IMR-90 (cell line): ENCODE data around the gene OPCML. TPM values are rescaled to one million over a fixed set of nuclear protein-coding genes. Genes with fewer than 3 reads are reported as not detected.

Experiments
- ATAC-seq: fragments of 200-7000 bp; cut with Tn5 transposase; 2 replicates; pipeline ENCODE4 v1.9.1; 2020; ENCODE audit warnings: low read depth, mild to moderate bottlenecking, moderate library complexity
- BruUV-seq: library from RNA; stranded (reverse); fragments of 400-500 nt; replicated peaks from 2 replicates; lab custom pipeline; 2021; lab: Mats Ljungman, UMichigan
- CTCF ChIA-PET: fragments of 300-600 bp; formaldehyde crosslinking; extraction: SDS; loops from one replicate; lab custom pipeline; 2021; ENCODE audit warnings: antibody characterized with exemption; lab: Yijun Ruan, JAX
- POLR2A ChIA-PET: fragments of 300-600 bp; sonication (Branson Sonifier 250); formaldehyde crosslinking; loops from one replicate; lab custom pipeline; 2022; ENCODE audit warnings: antibody characterized with exemption; ENCODE audit not compliant: unreplicated experiment; lab: Charles Lee
- DNase-seq: peaks from one replicate; pipeline ENCODE4 v3.0.0; 2013
- H2AFZ ChIP-seq: replicated peaks from 2 replicates; pipeline ENCODE3; 2013; ENCODE audit warnings: low read length, mild to moderate bottlenecking; ENCODE audit not compliant: poor library complexity
- H2AK5ac ChIP-seq: 2 replicates; pipeline ENCODE4 v1.6.1; 2013; ENCODE audit warnings: low read depth, low read length, inconsistent platforms
- H2AK9ac ChIP-seq: replicated peaks from 2 replicates; pipeline ENCODE3; 2013; ENCODE audit warnings: mild to moderate bottlenecking, low read depth, low read length, moderate library complexity; ENCODE audit not compliant: poor library complexity
- H2BK120ac ChIP-seq: 2 replicates; pipeline ENCODE4 v1.6.1; 2013; ENCODE audit warnings: low read depth, low read length, inconsistent platforms
- H2BK15ac ChIP-seq: 3 replicates; pipeline ENCODE4 v1.6.1; 2013; ENCODE audit warnings: low read depth, low read length, inconsistent platforms
- H2BK20ac ChIP-seq: 2 replicates; pipeline ENCODE4 v1.6.1; 2013; ENCODE audit warnings: low read depth, mild to moderate bottlenecking, inconsistent platforms, low read length, moderate library complexity
- H2BK5ac ChIP-seq: 2 replicates; pipeline ENCODE4 v1.6.1; 2013; ENCODE audit warnings: mild to moderate bottlenecking, low read depth, low read length, inconsistent platforms; ENCODE audit not compliant: poor library complexity, severe bottlenecking
- H3K14ac ChIP-seq: replicated peaks from 2 replicates; pipeline ENCODE4 v1.6.1; 2013; ENCODE audit warnings: low read depth, low read length, inconsistent platforms
- H3K18ac ChIP-seq: 2 replicates; pipeline ENCODE4 v1.6.1; 2013; ENCODE audit warnings: low read depth, low read length, control low read depth
- H3K23ac ChIP-seq: 2 replicates; pipeline ENCODE4 v1.6.1; 2013; ENCODE audit warnings: low read depth, low read length, inconsistent platforms
- H3K27ac ChIP-seq: 2 replicates; pipeline ENCODE4 v1.5.1; 2013; ENCODE audit warnings: mild to moderate bottlenecking, control low read depth, low read length; ENCODE audit not compliant: insufficient read depth
- H3K27me3 ChIP-seq: 2 replicates; pipeline ENCODE4 v1.6.1; 2013; ENCODE audit warnings: low read length; ENCODE audit not compliant: control insufficient read depth, insufficient read depth
- H3K36me3 ChIP-seq: 2 replicates; pipeline ENCODE4 v1.6.1; 2013; ENCODE audit warnings: low read length, mixed read lengths; ENCODE audit not compliant: control insufficient read depth, insufficient read depth
- H3K4ac ChIP-seq: 2 replicates; pipeline ENCODE4 v1.6.1; 2013; ENCODE audit warnings: low read depth, low read length, inconsistent platforms
- H3K4me1 ChIP-seq: 2 replicates; pipeline ENCODE4 v1.6.1; 2013; ENCODE audit warnings: low read length, mixed read lengths; ENCODE audit not compliant: control insufficient read depth, insufficient read depth
- H3K4me2 ChIP-seq: 2 replicates; pipeline ENCODE4 v1.6.1; 2013; ENCODE audit warnings: low read depth, mild to moderate bottlenecking, control low read depth, low read length, moderate library complexity
- H3K4me3 ChIP-seq: 2 replicates; pipeline ENCODE4 v1.5.1; 2013; ENCODE audit warnings: low read depth, mild to moderate bottlenecking, control low read depth, low read length, moderate library complexity; ENCODE audit not compliant: insufficient read depth
- H3K56ac ChIP-seq: 2 replicates; pipeline ENCODE4 v1.6.1; 2013; ENCODE audit warnings: low read length, inconsistent platforms; ENCODE audit not compliant: insufficient read depth; ENCODE audit errors: extremely low read depth
- H3K79me1 ChIP-seq, 2 experiments: 2 replicates each; pipeline ENCODE4 v1.6.1; 2013; ENCODE audit warnings: low read length in 2 of 2, inconsistent platforms in 1 of 2, low read depth in 1 of 2
- H3K9ac ChIP-seq: 2 replicates; pipeline ENCODE4 v1.6.1; 2013; ENCODE audit warnings: low read depth, low read length, control low read depth
- H3K9me1 ChIP-seq: 2 replicates; pipeline ENCODE4 v1.6.1; 2013; ENCODE audit warnings: low read length, inconsistent platforms; ENCODE audit not compliant: insufficient read depth
- H3K9me3 ChIP-seq: 2 replicates; pipeline ENCODE4 v1.6.1; 2013; ENCODE audit warnings: low read length; ENCODE audit not compliant: control insufficient read depth, insufficient read depth
- H4K20me1 ChIP-seq: 2 replicates; pipeline ENCODE4 v1.6.1; 2013; ENCODE audit warnings: low read length, inconsistent platforms; ENCODE audit not compliant: insufficient read depth
- H4K5ac ChIP-seq: 2 replicates; pipeline ENCODE4 v1.6.1; 2013; ENCODE audit warnings: mild to moderate bottlenecking, low read depth, low read length, control low read depth
- H4K8ac ChIP-seq, 2 experiments: 2 replicates each; pipeline ENCODE4 v1.6.1; 2013; ENCODE audit warnings: low read depth in 2 of 2, low read length in 2 of 2, control low read depth in 1 of 2, inconsistent platforms in 1 of 2
- H4K91ac ChIP-seq: 2 replicates; pipeline ENCODE4 v1.6.1; 2013; ENCODE audit warnings: low read depth, low read length, inconsistent platforms; ENCODE audit not compliant: insufficient read depth
- BHLHE40 ChIP-seq: fragments of 150-350 bp; IDR thresholded peaks from 2 replicates; pipeline ENCODE4 v1.6.1; 2016; ENCODE audit warnings: mild to moderate bottlenecking, low read depth, low read length
- ELK1 ChIP-seq: fragments of 150-350 bp; IDR thresholded peaks from 2 replicates; pipeline ENCODE4 v1.6.1; 2016; ENCODE audit warnings: low read depth, mild to moderate bottlenecking, low read length, moderate library complexity, borderline replicate concordance
- MAZ ChIP-seq: IDR thresholded peaks from 2 replicates; pipeline ENCODE4 v1.6.1; 2012; ENCODE audit warnings: low read depth, mild to moderate bottlenecking, low read length, improper control_type of control experiment, moderate library complexity, borderline replicate concordance
- NFE2L2 ChIP-seq: fragments of 150-350 bp; IDR thresholded peaks from 2 replicates; pipeline ENCODE4 v1.6.1; 2016; ENCODE audit warnings: low read depth, mild to moderate bottlenecking, low read length
- POLR2A ChIP-seq: IDR thresholded peaks from 2 replicates; pipeline ENCODE4 v1.6.1; 2012; ENCODE audit warnings: mild to moderate bottlenecking, low read depth, low read length
- RAD21 ChIP-seq: IDR thresholded peaks from 2 replicates; pipeline ENCODE4 v1.6.1; 2012; ENCODE audit warnings: low read length, improper control_type of control experiment
- RCOR1 ChIP-seq: IDR thresholded peaks from 2 replicates; pipeline ENCODE4 v1.6.1; 2012; ENCODE audit warnings: mild to moderate bottlenecking, low read length, improper control_type of control experiment; ENCODE audit not compliant: insufficient replicate concordance
- RFX5 ChIP-seq: IDR thresholded peaks from 2 replicates; pipeline ENCODE4 v1.8.0; 2012; ENCODE audit warnings: low read depth, mild to moderate bottlenecking, low read length, moderate library complexity
- WGBS, 2 experiments: methylation state at CpG; one replicate each; pipeline versions ENCODE4 v1.1.5 to v1.1.7; 2013; ENCODE audit warnings: missing lambda C conversion rate in 2 of 2; ENCODE audit not compliant: insufficient read length in 1 of 2; ENCODE audit errors: extremely low coverage in 2 of 2; 5-methylcytosine and 5-hydroxymethylcytosine counted together
- dilution Hi-C: fragments of 300-500 bp; cut with HindIII; formaldehyde crosslinking; loops from one replicate; pipeline ENCODE4 v1.14.3; 2018; ENCODE audit warnings: low sequenced_read_pairs; ENCODE audit not compliant: unreplicated experiment
- in situ Hi-C: fragments of 300-500 bp; cut with MboI; formaldehyde crosslinking; loops from 3 replicates; pipeline ENCODE4 v1.14.3; 2019; ENCODE audit warnings: low sequenced_read_pairs, inconsistent platforms, mixed read lengths
- intact Hi-C: fragments of 100-400 bp; cut with micrococcal nuclease; formaldehyde crosslinking; loops from 2 replicates; pipeline ENCODE4 v1.10.0; 2022
- polyA plus RNA-seq, 3 experiments: library from polyadenylated mRNA; depleted of rRNA; stranded (reverse); fragments of >200 nt; gene quantifications; 2 replicates each; pipeline ENCODE4 v1.2.3, GENCODE V29; 2012; ENCODE audit warnings: low replicate concordance in 1 of 3
- total RNA-seq: library from RNA; depleted of rRNA; stranded (reverse); fragments of >200 nt; gene quantifications from 2 replicates; pipeline ENCODE4 v1.2.3, GENCODE V29; 2012

Gene OPCML
- total and polyA plus RNA-seq, 2 of the 4 experiments (the other 2 are of a cell fraction), result under 0.01 to 2.6 TPM

GRCh38 chr11:133323354-133323753 lies 208.9 kb downstream of the OPCML start:
- no peak overlapping the region for H3K27ac ChIP-seq
- H4K5ac ChIP-seq, result no peak overlapping the region
- H3K36me3 ChIP-seq, result no peaks in the 10 kb centered on the region
- ATAC-seq (no peak), DNase-seq (no peak)
- no peak overlapping the region for H2BK20ac ChIP-seq
- no peak overlapping the region for H3K14ac ChIP-seq
- dilution Hi-C loops (no loop called here), in situ Hi-C loops (no loop called here), intact Hi-C loops (no loop called here)
- H4K20me1 ChIP-seq, result no peaks in the 10 kb centered on the region
- H3K4me2 ChIP-seq, result no peak overlapping the region
- H2BK15ac ChIP-seq, result no peak overlapping the region
- no peaks in the 10 kb centered on the region for H3K79me1 ChIP-seq
- ChIA-PET CTCF (no interaction called here), POLR2A (no interaction called here)
- H3K56ac ChIP-seq, result no peak overlapping the region
- H3K18ac ChIP-seq, result no peak overlapping the region
- no peak overlapping the region for H3K9ac ChIP-seq
- H2AK9ac ChIP-seq, result no peak overlapping the region
- no TSS peak for BruUV-seq
- no peak overlapping the region for H2AFZ ChIP-seq
- no peak overlapping the region for H3K4me3 ChIP-seq
- no peak overlapping the region for H2AK5ac ChIP-seq
- H4K91ac ChIP-seq, result no peak overlapping the region
- no peak for TF ChIP-seq BHLHE40
- TF ChIP-seq NFE2L2, result no peak
- no peak for TF ChIP-seq ELK1
- TF ChIP-seq RCOR1, result no peak
- no peak for TF ChIP-seq RFX5
- no peak for TF ChIP-seq POLR2A
- no peak for TF ChIP-seq MAZ
- no peak for TF ChIP-seq RAD21
- H3K4me1 ChIP-seq, result no peaks in the 10 kb centered on the region
- no peaks in the 10 kb centered on the region for H3K9me1 ChIP-seq
- H2BK5ac ChIP-seq, result no peak overlapping the region
- no peak overlapping the region for H2BK120ac ChIP-seq
- H3K9me3 ChIP-seq, result peaks cover 27% of the 10 kb centered on the region
- H3K23ac ChIP-seq, result no peak overlapping the region
- no CpG with 5 or more reads among the region's 3 CpGs for WGBS, 2 experiments
- no peaks in the 10 kb centered on the region for H3K27me3 ChIP-seq
- no peak overlapping the region for H3K4ac ChIP-seq
- no peak overlapping the region for H4K8ac ChIP-seq
